GM21717 (cell line): ENCODE measurements around the gene TAL2.
"Not testable (repeated sequence)": the region's sequence is repeated elsewhere in the genome, so short reads cannot be mapped to it uniquely, and the experiment has no call there.

Source experiments
- ATAC-seq: cut with Tn5 transposase; IDR thresholded peaks from one replicate; pipeline ENCODE4 v1.9.1; 2021; ENCODE audit warnings: mild to moderate bottlenecking, moderate library complexity; ENCODE audit not compliant: unreplicated experiment

The TAL2 gene

GRCh38 chr9:105703638-105704037, 41.4 kb downstream of the TAL2 start:
- not testable (repeated sequence) for ATAC-seq

GRCh38 chr9:105706156-105706555, 43.9 kb downstream of the TAL2 start:
- no peak for ATAC-seq

- ATAC-seq, result peak; percentile 60
Observed at GRCh38 chr9:105708405-105708804, 46.1 kb downstream of the TAL2 start.

- ATAC-seq, result no peak
Observed at GRCh38 chr9:105710638-105711037, 48.4 kb downstream of the TAL2 start.

- no peak for ATAC-seq
Observed at GRCh38 chr9:105711867-105712266, 49.6 kb downstream of the TAL2 start.

GRCh38 chr9:105712297-105712696, 50.0 kb downstream of the TAL2 start:
- ATAC-seq, result no peak
